ENCODE data around the gene TRIM33.
"Not testable (repeated sequence)": the region's sequence is repeated elsewhere in the genome, so short reads cannot be mapped to it uniquely, and the experiment has no call there.

TRIM33 gene

GRCh38 chr1:114390361-114390760, 120.6 kb downstream of the TRIM33 start:
- Histone ChIP-seq H4K20me1 (no peaks in the 10 kb centered on the region), H3K4me3 (no peak overlapping the region), H3K9me3 (peaks cover 29% of the 10 kb centered on the region), H3K4me2 (no peak overlapping the region), H3K36me3 (peaks cover 61% of the 10 kb centered on the region), H3K27me3 (no peaks in the 10 kb centered on the region), H3K9ac (no peak overlapping the region), H3K27ac (no peak overlapping the region), H3K4me1 (no peaks in the 10 kb centered on the region)
- TF ChIP-seq Cebpa-rat (IDR thresholded peaks at IDR 0.05) = no peak

- Histone ChIP-seq H3K27ac (no peak overlapping the region), H3K9ac (no peak overlapping the region), H3K4me3 (no peak overlapping the region), H3K36me3 (peaks cover 49% of the 10 kb centered on the region), H3K9me3 (peaks cover 45% of the 10 kb centered on the region), H4K20me1 (no peaks in the 10 kb centered on the region), H3K4me1 (no peaks in the 10 kb centered on the region), H3K4me2 (no peak overlapping the region), H3K27me3 (no peaks in the 10 kb centered on the region)
- TF ChIP-seq Cebpa-rat (IDR thresholded peaks at IDR 0.05) = no peak
Observed at GRCh38 chr1:114388432-114389003, 122.5 kb downstream of the TRIM33 start.

GRCh38 chr1:114387585-114387984, 123.4 kb downstream of the TRIM33 start:
- H4K20me1 ChIP-seq, H3K9ac ChIP-seq, H3K4me3 ChIP-seq, H3K27me3 ChIP-seq, H3K4me1 ChIP-seq, H3K27ac ChIP-seq, H3K4me2 ChIP-seq: not testable (repeated sequence)
- Histone ChIP-seq H3K9me3 (peaks cover 45% of the 10 kb centered on the region), H3K36me3 (peaks cover 44% of the 10 kb centered on the region)

GRCh38 chr1:114387010-114387360, 124.0 kb downstream of the TRIM33 start:
- no peak overlapping the region for H3K4me2 ChIP-seq
- TF ChIP-seq Cebpa-rat (IDR thresholded peaks at IDR 0.05) = no peak
- no peak overlapping the region for H3K27ac ChIP-seq
- no peaks in the 10 kb centered on the region for H3K27me3 ChIP-seq
- H3K4me1 ChIP-seq = no peaks in the 10 kb centered on the region
- peaks cover 38% of the 10 kb centered on the region for H3K36me3 ChIP-seq
- H4K20me1 ChIP-seq = no peaks in the 10 kb centered on the region
- no peak overlapping the region for H3K9ac ChIP-seq
- peaks cover 45% of the 10 kb centered on the region for H3K9me3 ChIP-seq
- no peak overlapping the region for H3K4me3 ChIP-seq

- Histone ChIP-seq H3K4me1 (no peaks in the 10 kb centered on the region), H3K27me3 (no peaks in the 10 kb centered on the region), H3K9me3 (peaks cover 45% of the 10 kb centered on the region), H3K4me2 (no peak overlapping the region), H4K20me1 (no peaks in the 10 kb centered on the region), H3K27ac (no peak overlapping the region), H3K36me3 (peaks cover 32% of the 10 kb centered on the region; the same call in 1 of the 2 replicates), H3K9ac (no peak overlapping the region), H3K4me3 (no peak overlapping the region)
- no peak for TF ChIP-seq Cebpa-rat (IDR thresholded peaks at IDR 0.05)
Observed at GRCh38 chr1:114386129-114387009, 124.6 kb downstream of the TRIM33 start.

- Histone ChIP-seq H3K4me2 (no peak overlapping the region), H3K4me1 (no peaks in the 10 kb centered on the region), H3K9ac (no peak overlapping the region), H4K20me1 (no peaks in the 10 kb centered on the region), H3K4me3 (no peak overlapping the region), H3K27ac (no peak overlapping the region), H3K27me3 (no peaks in the 10 kb centered on the region), H3K36me3 (peaks cover 19% of the 10 kb centered on the region; the same call in 1 of the 2 replicates), H3K9me3 (peaks cover 42% of the 10 kb centered on the region)
- no peak for TF ChIP-seq Cebpa-rat (IDR thresholded peaks at IDR 0.05)
Observed at GRCh38 chr1:114384922-114385321, 126.1 kb downstream of the TRIM33 start.

- Histone ChIP-seq H4K20me1 (no peaks in the 10 kb centered on the region), H3K4me3 (no peak overlapping the region), H3K36me3 (0 out of 2 replicates have a peak, but pooled peaks cover 5% of the 10 kb centered on the region), H3K27ac (no peak overlapping the region), H3K4me1 (no peaks in the 10 kb centered on the region), H3K27me3 (no peaks in the 10 kb centered on the region), H3K9me3 (peaks cover 60% of the 10 kb centered on the region), H3K9ac (no peak overlapping the region), H3K4me2 (no peak overlapping the region)
- TF ChIP-seq Cebpa-rat (IDR thresholded peaks at IDR 0.05) = no peak
Observed at GRCh38 chr1:114379987-114380386, 131.0 kb downstream of the TRIM33 start.

GRCh38 chr1:114379358-114379757, 131.6 kb downstream of the TRIM33 start:
- 0 out of 2 replicates have a peak, but pooled peaks have one; percentile 37 for TF ChIP-seq Cebpa-rat (IDR thresholded peaks at IDR 0.05)
- Histone ChIP-seq H3K4me2 (no peak overlapping the region), H4K20me1 (no peaks in the 10 kb centered on the region), H3K9me3 (peaks cover 60% of the 10 kb centered on the region), H3K27me3 (no peaks in the 10 kb centered on the region), H3K27ac (no peak overlapping the region), H3K4me3 (no peak overlapping the region), H3K9ac (no peak overlapping the region), H3K4me1 (no peaks in the 10 kb centered on the region), H3K36me3 (0 out of 2 replicates have a peak, but pooled peaks cover 5% of the 10 kb centered on the region)

- no peaks in the 10 kb centered on the region for H3K27me3 ChIP-seq
- H3K36me3 ChIP-seq = 0 out of 2 replicates have a peak, but pooled peaks cover 5% of the 10 kb centered on the region
- H3K9ac ChIP-seq = no peak overlapping the region
- no peak overlapping the region for H3K4me3 ChIP-seq
- no peaks in the 10 kb centered on the region for H4K20me1 ChIP-seq
- H3K9me3 ChIP-seq = peaks cover 69% of the 10 kb centered on the region
- H3K4me1 ChIP-seq = no peaks in the 10 kb centered on the region
- no peak overlapping the region for H3K4me2 ChIP-seq
- H3K27ac ChIP-seq = no peak overlapping the region
- TF ChIP-seq Cebpa-rat (IDR thresholded peaks at IDR 0.05) = no peak
Observed at GRCh38 chr1:114377356-114377755, 133.6 kb downstream of the TRIM33 start.

GRCh38 chr1:114369930-114370329, 141.1 kb downstream of the TRIM33 start:
- H3K4me2 ChIP-seq = no peak overlapping the region
- TF ChIP-seq Cebpa-rat (IDR thresholded peaks at IDR 0.05) = no peak
- H3K4me3 ChIP-seq = no peak overlapping the region
- H3K36me3 ChIP-seq = no peaks in the 10 kb centered on the region
- no peak overlapping the region for H3K9ac ChIP-seq
- H3K27ac ChIP-seq = no peak overlapping the region
- H4K20me1 ChIP-seq = no peaks in the 10 kb centered on the region
- H3K4me1 ChIP-seq = no peaks in the 10 kb centered on the region
- no peaks in the 10 kb centered on the region for H3K27me3 ChIP-seq
- peaks cover 38% of the 10 kb centered on the region for H3K9me3 ChIP-seq

- H3K9ac ChIP-seq, H3K27ac ChIP-seq, H3K36me3 ChIP-seq, H3K4me1 ChIP-seq, H3K27me3 ChIP-seq, H4K20me1 ChIP-seq, H3K4me3 ChIP-seq, H3K4me2 ChIP-seq: not testable (repeated sequence)
- peaks cover 38% of the 10 kb centered on the region for H3K9me3 ChIP-seq
Observed at GRCh38 chr1:114369266-114369919, 141.6 kb downstream of the TRIM33 start.

All from BLaER1 (cell line).